ENCODE measurements around the gene DEFB118. TPM values are rescaled to one million over a fixed set of nuclear protein-coding genes. Genes with fewer than 3 reads are reported as not detected.

Gene DEFB118, protein sequence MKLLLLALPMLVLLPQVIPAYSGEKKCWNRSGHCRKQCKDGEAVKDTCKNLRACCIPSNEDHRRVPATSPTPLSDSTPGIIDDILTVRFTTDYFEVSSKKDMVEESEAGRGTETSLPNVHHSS
- not detected for total RNA-seq

GRCh38 chr20:31368301-31368700 lies at the start of gene DEFB118:
Gene DEFB118, plus strand, starts transcription at chr20:31368601. Its CDS starts 50 bp downstream, at chr20:31368651.
- H3K36me3 ChIP-seq, result no peaks in the 10 kb centered on the region
- H3K27me3 ChIP-seq, result no peaks in the 10 kb centered on the region
- H3K9me3 ChIP-seq, result no peaks in the 10 kb centered on the region
- no peaks in the 10 kb centered on the region for H3K4me1 ChIP-seq
- H3K4me3 ChIP-seq, result no peak within 1 kb of the TSS
- TF ChIP-seq, protein P1, sequence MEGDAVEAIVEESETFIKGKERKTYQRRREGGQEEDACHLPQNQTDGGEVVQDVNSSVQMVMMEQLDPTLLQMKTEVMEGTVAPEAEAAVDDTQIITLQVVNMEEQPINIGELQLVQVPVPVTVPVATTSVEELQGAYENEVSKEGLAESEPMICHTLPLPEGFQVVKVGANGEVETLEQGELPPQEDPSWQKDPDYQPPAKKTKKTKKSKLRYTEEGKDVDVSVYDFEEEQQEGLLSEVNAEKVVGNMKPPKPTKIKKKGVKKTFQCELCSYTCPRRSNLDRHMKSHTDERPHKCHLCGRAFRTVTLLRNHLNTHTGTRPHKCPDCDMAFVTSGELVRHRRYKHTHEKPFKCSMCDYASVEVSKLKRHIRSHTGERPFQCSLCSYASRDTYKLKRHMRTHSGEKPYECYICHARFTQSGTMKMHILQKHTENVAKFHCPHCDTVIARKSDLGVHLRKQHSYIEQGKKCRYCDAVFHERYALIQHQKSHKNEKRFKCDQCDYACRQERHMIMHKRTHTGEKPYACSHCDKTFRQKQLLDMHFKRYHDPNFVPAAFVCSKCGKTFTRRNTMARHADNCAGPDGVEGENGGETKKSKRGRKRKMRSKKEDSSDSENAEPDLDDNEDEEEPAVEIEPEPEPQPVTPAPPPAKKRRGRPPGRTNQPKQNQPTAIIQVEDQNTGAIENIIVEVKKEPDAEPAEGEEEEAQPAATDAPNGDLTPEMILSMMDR (IDR thresholded peaks at IDR 0.05), result no peak
- no peak for TF ChIP-seq POLR2A (IDR thresholded peaks at IDR 0.05)
- no peak for TF ChIP-seq POLR2AphosphoS5 (IDR thresholded peaks at IDR 0.05; ENCODE audit: insufficient read depth in 1 of 2, low read depth in 1 of 2)
- intact Hi-C loops (cut with DNase I), result no loop called here
- no peak for DNase-seq (ENCODE audit: extremely low spot score in 2 of 2)
- H3K27ac ChIP-seq, result no peak within 1 kb of the TSS

GRCh38 chr20:31322504-31322903 lies 45.9 kb upstream of the DEFB118 start:
- no peak for DNase-seq (ENCODE audit: extremely low spot score in 2 of 2)
- H3K9me3 ChIP-seq, result no peaks in the 10 kb centered on the region
- H3K27me3 ChIP-seq, result no peaks in the 10 kb centered on the region
- H3K4me1 ChIP-seq, result no peaks in the 10 kb centered on the region
- H3K36me3 ChIP-seq, result no peaks in the 10 kb centered on the region
- H3K4me3 ChIP-seq, result no peak overlapping the region
- TF ChIP-seq, protein P1 (IDR thresholded peaks at IDR 0.05), result no peak
- H3K27ac ChIP-seq, result no peak overlapping the region
- intact Hi-C loops (cut with DNase I), result no loop called here

DNA sequence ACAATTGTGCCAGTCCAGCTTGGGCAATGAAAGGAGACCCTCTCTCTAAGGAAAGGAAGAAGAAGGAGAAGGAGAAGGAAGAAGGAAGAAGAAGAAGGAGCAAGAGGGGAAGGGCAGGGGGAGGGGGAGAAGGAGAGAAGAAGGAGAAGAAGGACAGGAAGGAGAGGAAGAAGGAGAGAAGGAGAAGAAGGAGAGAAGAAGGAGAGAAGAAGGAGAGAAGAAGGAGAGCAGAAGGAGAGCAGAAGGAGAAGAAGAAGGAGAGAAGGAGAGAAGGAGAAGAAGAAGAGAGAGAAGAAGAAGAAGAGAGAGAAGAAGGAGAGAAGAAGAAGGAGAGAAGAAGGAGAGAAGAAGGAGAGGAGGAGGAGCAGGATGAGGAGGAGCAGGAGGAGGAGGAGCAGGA lies 37.5 kb upstream of the DEFB118 start:
- TF ChIP-seq POLR2AphosphoS5 (IDR thresholded peaks at IDR 0.05; ENCODE audit: insufficient read depth in 1 of 2, low read depth in 1 of 2) (no peak), POLR2A (IDR thresholded peaks at IDR 0.05) (no peak)
- TF ChIP-seq, protein P1 (IDR thresholded peaks at IDR 0.05), result no peak
- H3K27me3 ChIP-seq, result no peaks in the 10 kb centered on the region
- intact Hi-C loops (cut with DNase I), result no loop called here

DNA sequence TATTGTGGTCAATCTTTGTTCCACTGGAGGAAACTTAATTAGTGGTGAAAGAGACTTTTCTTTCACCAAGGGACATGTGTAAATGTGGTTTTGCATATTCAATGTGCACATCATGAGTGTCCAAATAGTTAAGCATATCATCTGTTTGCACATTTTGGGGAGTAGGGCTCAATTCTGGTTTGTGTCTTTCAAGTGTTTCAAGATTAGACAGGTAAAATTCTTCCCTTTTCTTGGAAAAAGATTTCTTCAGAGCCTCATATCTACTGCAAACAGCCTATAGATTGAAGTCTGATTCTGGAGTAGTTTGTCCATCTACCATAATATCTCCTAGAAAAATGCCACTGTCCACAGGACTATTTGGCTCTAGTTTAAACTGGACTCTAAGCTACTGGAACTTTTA lies 26.9 kb upstream of the DEFB118 start:
- no peaks in the 10 kb centered on the region for H3K27me3 ChIP-seq
- H3K4me3 ChIP-seq, result no peak overlapping the region
- intact Hi-C loops (cut with DNase I), result no loop called here
- H3K27ac ChIP-seq, result no peak overlapping the region
- TF ChIP-seq, protein P1 (IDR thresholded peaks at IDR 0.05), result no peak
- no peak for TF ChIP-seq POLR2A (IDR thresholded peaks at IDR 0.05)
- DNase-seq (ENCODE audit: extremely low spot score in 2 of 2), result no peak
- no peaks in the 10 kb centered on the region for H3K4me1 ChIP-seq
- H3K36me3 ChIP-seq, result no peaks in the 10 kb centered on the region
- H3K9me3 ChIP-seq, result no peaks in the 10 kb centered on the region

More for the DNA sequence above, 37.5 kb upstream of the DEFB118 start:
- no peaks in the 10 kb centered on the region for H3K36me3 ChIP-seq
- H3K27ac ChIP-seq, result no peak overlapping the region
- H3K4me1 ChIP-seq, result no peaks in the 10 kb centered on the region
- DNase-seq (ENCODE audit: extremely low spot score in 2 of 2), result no peak
- no peaks in the 10 kb centered on the region for H3K9me3 ChIP-seq
- no peak overlapping the region for H3K4me3 ChIP-seq

DNA sequence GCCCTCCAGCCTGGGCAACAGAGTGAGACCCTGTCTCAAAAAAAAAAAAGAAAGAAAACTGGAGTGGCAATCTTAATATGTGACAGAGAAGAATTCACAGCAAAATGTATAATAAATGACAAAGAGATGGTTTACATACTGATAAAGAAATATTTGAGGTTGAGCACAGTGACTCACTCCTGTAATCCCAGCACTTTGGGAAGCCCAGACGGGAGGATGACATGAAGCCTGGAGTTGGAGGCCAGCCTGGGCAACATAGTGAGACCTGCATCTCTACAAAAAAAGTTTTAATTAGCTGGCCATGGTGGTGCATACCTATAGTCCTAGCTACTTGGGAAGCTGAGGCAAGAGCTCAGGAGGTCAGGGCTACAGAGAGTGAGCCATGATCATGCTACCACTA lies 12.4 kb upstream of the DEFB118 start:
- intact Hi-C loops (cut with DNase I), result no loop called here
- Histone ChIP-seq H3K36me3 (no peaks in the 10 kb centered on the region), H3K9me3 (no peaks in the 10 kb centered on the region), H3K4me3 (no peak overlapping the region), H3K27me3 (no peaks in the 10 kb centered on the region), H3K27ac (no peak overlapping the region), H3K4me1 (no peaks in the 10 kb centered on the region)
- TF ChIP-seq POLR2AphosphoS5 (IDR thresholded peaks at IDR 0.05; ENCODE audit: insufficient read depth in 1 of 2, low read depth in 1 of 2) (no peak), POLR2A (IDR thresholded peaks at IDR 0.05) (no peak)
- TF ChIP-seq, protein P1 (IDR thresholded peaks at IDR 0.05), result no peak
- DNase-seq (ENCODE audit: extremely low spot score in 2 of 2), result no peak

All from vagina (tissue), 2 donors.